Ovary (tissue), 9 donors: ENCODE data around the gene VAV2. TPM values are rescaled to one million over a fixed set of nuclear protein-coding genes. Genes with fewer than 3 reads are reported as not detected.

Experiments
- DNase-seq, 5 donors: peaks; one replicate each; pipeline ENCODE4 v3.0.0-alpha.2; 2019 to 2020
- H3K27ac ChIP-seq, 2 donors: fragments of 200-600 bp; one replicate each; pipeline versions ENCODE4 v1.5.1 to v1.8.0; 2019 to 2022
- H3K27me3 ChIP-seq: fragments of 200-600 bp; one replicate; pipeline ENCODE4 v1.8.0; 2022
- H3K36me3 ChIP-seq: fragments of 200-600 bp; sonication (generic); one replicate; pipeline ENCODE4 v1.5.1; 2019
- H3K4me1 ChIP-seq: one replicate; pipeline ENCODE4 v1.8.1; 2013; ENCODE audit warnings: mild to moderate bottlenecking, moderate library complexity; ENCODE audit not compliant: insufficient read depth
- H3K4me3 ChIP-seq: fragments of 200-600 bp; sonication (generic); one replicate; pipeline ENCODE4 v1.5.1; 2017
- H3K9me3 ChIP-seq, 2 donors: fragments of 200-600 bp in 1 of 2; sonication (generic) in 1 of 2; one replicate each; pipeline versions ENCODE4 v1.5.1 to v1.8.1; 2013 to 2019; ENCODE audit warnings: mild to moderate bottlenecking in 1 of 2, moderate library complexity in 1 of 2
- EP300 ChIP-seq: sonication (generic); formaldehyde crosslinking; IDR thresholded peaks from one replicate; pipeline ENCODE4 v1.6.1; 2017; ENCODE audit warnings: antibody characterized with exemption
- POLR2A ChIP-seq: fragments of 450-650 bp; IDR thresholded peaks from one replicate; pipeline ENCODE4 v1.6.1; 2017; ENCODE audit warnings: antibody characterized with exemption, mild to moderate bottlenecking, moderate library complexity
- WGBS, 3 donors: extraction: QIAGEN DNeasy Blood & Tissue Kit in 1 of 3; methylation state at CpG; one replicate each; pipeline versions ENCODE4 v1.1.5 to v1.1.7; 2013 to 2017; 5-methylcytosine and 5-hydroxymethylcytosine counted together
- intact Hi-C, 4 donors: fragments of 100-400 bp; cut with DNase I; formaldehyde crosslinking; loops; one replicate each; pipeline versions ENCODE4 v1.11.0 to v1.15.1; 2022 to 2023
- polyA plus RNA-seq, 2 donors: library from polyadenylated mRNA; stranded (reverse); fragments of 200-250 nt in 1 of 2; fragments of 350-450 nt in 1 of 2; fragmentation: Illumina TruSeq in 1 of 2; extraction: RNeasy Lipid Tissue Mini Kit (QIAGEN cat#74804) in 1 of 2; gene quantifications; one replicate each; pipeline ENCODE4 v1.2.3, GENCODE V29; 2013 to 2014
- total RNA-seq, 7 donors: library from RNA; depleted of rRNA in 2 of 7; stranded (reverse); fragments of >200 nt in 2 of 7; fragmentation: NEBNext Ultra II Directional in 3 of 7; extraction: Animal tissue kit (Norgen Biotek cat#: 25700) in 3 of 7; gene quantifications; one replicate each; pipeline versions ENCODE4 v1.1.0 to v1.2.4, GENCODE V29; 2016 to 2023
- TF ChIP-seq, protein P1 (sequence below), 3 donors: fragments of 450-650 bp in 2 of 3; fragments of 200-600 bp in 1 of 3; IDR thresholded peaks; one replicate each; pipeline versions ENCODE4 v1.5.1 to v1.8.0; 2016 to 2022; ENCODE audit warnings: antibody characterized with exemption in 3 of 3, mild to moderate bottlenecking in 1 of 3
- donor health status: DM: no; HTN: no; CAD: no; lungs with moderate emphysema.
- donor health status: DM: no; HTN: no; CAD: no.
- donor health status: Bipolar disorder and iron deficiency.
- donor health status: DM: yes; HTN: yes; CAD: no.
- donor health status: DM: no; HTN: no; CAD: no.
- donor health status: DM: yes; HTN: yes; CAD: no.

VAV2 gene
- total and polyA plus RNA-seq, 9 donors: 3.7 to 14.1 (median 7.8) TPM

- intact Hi-C loops: loop anchor here in 2 of 4 donors (5.0 to 10.0 kb wide), 3 partner anchors 196 to 323 kb away; partner anchors contain the start of genes ADAMTSL2 (in 1 of the 2) and MYMK (in 1 of the 2)
- Histone ChIP-seq H3K27ac (no peak overlapping the region), H3K4me1 (no peaks in the 10 kb centered on the region), H3K4me3 (no peak overlapping the region), H3K27me3 (no peaks in the 10 kb centered on the region), H3K36me3 (no peaks in the 10 kb centered on the region), H3K9me3 (no peaks in the 10 kb centered on the region)
- WGBS, 3 donors: 86 to 90% (median 87%) methylated on average over 16 to 18 of the region's 18 CpGs
- no peak for TF ChIP-seq POLR2A
- no peak for TF ChIP-seq EP300
- TF ChIP-seq, protein P1, sequence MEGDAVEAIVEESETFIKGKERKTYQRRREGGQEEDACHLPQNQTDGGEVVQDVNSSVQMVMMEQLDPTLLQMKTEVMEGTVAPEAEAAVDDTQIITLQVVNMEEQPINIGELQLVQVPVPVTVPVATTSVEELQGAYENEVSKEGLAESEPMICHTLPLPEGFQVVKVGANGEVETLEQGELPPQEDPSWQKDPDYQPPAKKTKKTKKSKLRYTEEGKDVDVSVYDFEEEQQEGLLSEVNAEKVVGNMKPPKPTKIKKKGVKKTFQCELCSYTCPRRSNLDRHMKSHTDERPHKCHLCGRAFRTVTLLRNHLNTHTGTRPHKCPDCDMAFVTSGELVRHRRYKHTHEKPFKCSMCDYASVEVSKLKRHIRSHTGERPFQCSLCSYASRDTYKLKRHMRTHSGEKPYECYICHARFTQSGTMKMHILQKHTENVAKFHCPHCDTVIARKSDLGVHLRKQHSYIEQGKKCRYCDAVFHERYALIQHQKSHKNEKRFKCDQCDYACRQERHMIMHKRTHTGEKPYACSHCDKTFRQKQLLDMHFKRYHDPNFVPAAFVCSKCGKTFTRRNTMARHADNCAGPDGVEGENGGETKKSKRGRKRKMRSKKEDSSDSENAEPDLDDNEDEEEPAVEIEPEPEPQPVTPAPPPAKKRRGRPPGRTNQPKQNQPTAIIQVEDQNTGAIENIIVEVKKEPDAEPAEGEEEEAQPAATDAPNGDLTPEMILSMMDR (IDR thresholded peaks at IDR 0.05): no peak
- DNase-seq: peak in 3 of 5 donors; percentile 16 to 25 (median 19)
These were observed 264.2 kb downstream of the VAV2 start for GRCh38 chr9:133727876-133728441.

GRCh38 chr9:133727277-133727875, 264.7 kb downstream of the VAV2 start:
- Histone ChIP-seq H3K27ac (no peak overlapping the region), H3K36me3 (no peaks in the 10 kb centered on the region), H3K27me3 (no peaks in the 10 kb centered on the region), H3K9me3 (no peaks in the 10 kb centered on the region), H3K4me3 (no peak overlapping the region), H3K4me1 (no peaks in the 10 kb centered on the region)
- DNase-seq: peak in 4 of 5 donors; percentile 10 to 18 (median 12)
- WGBS, 3 donors: 78 to 87% (median 79%) methylated on average over 10 of the region's 10 CpGs
- TF ChIP-seq EP300: no peak
- TF ChIP-seq, protein P1 (IDR thresholded peaks at IDR 0.05): no peak
- intact Hi-C loops: loop anchor here in 2 of 4 donors (5.0 to 10.0 kb wide), 3 partner anchors 195 to 323 kb away; partner anchors contain the start of genes ADAMTSL2 (in 1 of the 2) and MYMK (in 1 of the 2)

- H3K27ac ChIP-seq: no peak overlapping the region
- intact Hi-C loops: loop anchor here in 2 of 4 donors (5.0 to 10.0 kb wide), 3 partner anchors 194 to 322 kb away; partner anchors contain the start of genes ADAMTSL2 (in 1 of the 2) and MYMK (in 1 of the 2)
- H3K4me3 ChIP-seq: no peak overlapping the region
- H3K4me1 ChIP-seq: no peaks in the 10 kb centered on the region
- 81 to 84% (median 82%) methylated on average over 14 of the region's 14 CpGs for WGBS, 3 donors
- no peaks in the 10 kb centered on the region for H3K27me3 ChIP-seq
- no peaks in the 10 kb centered on the region for H3K9me3 ChIP-seq
- DNase-seq: peak in 4 of 5 donors; percentile 50 to 67 (median 62)
- TF ChIP-seq, protein P1 (IDR thresholded peaks at IDR 0.05): peak in 2 of 3 donors; percentile 9 to 28
- TF ChIP-seq EP300 (no peak), POLR2A (no peak)
- no peaks in the 10 kb centered on the region for H3K36me3 ChIP-seq
These were observed 265.5 kb downstream of the VAV2 start for GRCh38 chr9:133726401-133727276.

DNA sequence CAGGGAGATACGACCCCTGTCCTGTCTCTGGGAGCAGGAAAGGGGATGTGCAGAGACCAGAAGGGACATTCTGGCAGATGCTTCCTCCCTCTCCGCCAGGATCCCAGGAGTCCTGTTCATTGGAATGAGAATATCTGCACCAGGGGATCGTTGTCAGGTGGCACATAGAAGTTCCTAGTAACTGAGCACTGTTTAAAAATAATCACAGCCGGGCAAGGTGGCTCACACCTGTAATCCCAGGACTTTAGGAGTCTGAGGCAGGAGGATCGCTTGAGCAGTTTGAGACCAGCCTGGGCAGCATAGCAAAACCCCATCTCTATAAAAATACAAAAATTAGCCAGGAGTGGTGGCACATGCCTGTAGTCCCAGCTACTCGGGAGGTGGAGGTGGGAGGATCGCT, 266.2 kb downstream of the VAV2 start:
- H3K4me3 ChIP-seq: no peak overlapping the region
- no peaks in the 10 kb centered on the region for H3K36me3 ChIP-seq
- no peaks in the 10 kb centered on the region for H3K27me3 ChIP-seq
- WGBS, 3 donors: 72 to 77% (median 77%) methylated on average over 7 of the region's 7 CpGs
- H3K9me3 ChIP-seq: no peaks in the 10 kb centered on the region
- DNase-seq: peak in 1 of 5 donors; percentile 5
- H3K27ac ChIP-seq: no peak overlapping the region
- H3K4me1 ChIP-seq: no peaks in the 10 kb centered on the region
- no peak for TF ChIP-seq EP300
- TF ChIP-seq, protein P1 (IDR thresholded peaks at IDR 0.05): no peak
- TF ChIP-seq POLR2A: no peak
- intact Hi-C loops: loop anchor here in 2 of 4 donors (5.0 to 10.0 kb wide), 3 partner anchors 194 to 321 kb away; partner anchors contain the start of genes ADAMTSL2 (in 1 of the 2) and MYMK (in 1 of the 2)
